A172 (cell line): ENCODE measurements around the gene KLHL36. TPM values are rescaled to one million over a fixed set of nuclear protein-coding genes. Genes with fewer than 3 reads are reported as not detected.
A peak's percentile ranks its signal among the peaks of the same experiment; 100 is the strongest.

Source experiments
- DNase-seq: peaks from one replicate; pipeline ENCODE4 v3.0.0-alpha.2; 2015; ENCODE audit warnings: low spot score
- total RNA-seq: library from RNA; depleted of rRNA; stranded (reverse); fragments of >200 nt; shearing (Covaris generic); gene quantifications from 2 replicates; pipeline ENCODE4 v1.2.3, GENCODE V29; 2014; rRNA removed

The KLHL36 gene
- 38.0 and 46.3 TPM in 2 replicates for total RNA-seq

DNA sequence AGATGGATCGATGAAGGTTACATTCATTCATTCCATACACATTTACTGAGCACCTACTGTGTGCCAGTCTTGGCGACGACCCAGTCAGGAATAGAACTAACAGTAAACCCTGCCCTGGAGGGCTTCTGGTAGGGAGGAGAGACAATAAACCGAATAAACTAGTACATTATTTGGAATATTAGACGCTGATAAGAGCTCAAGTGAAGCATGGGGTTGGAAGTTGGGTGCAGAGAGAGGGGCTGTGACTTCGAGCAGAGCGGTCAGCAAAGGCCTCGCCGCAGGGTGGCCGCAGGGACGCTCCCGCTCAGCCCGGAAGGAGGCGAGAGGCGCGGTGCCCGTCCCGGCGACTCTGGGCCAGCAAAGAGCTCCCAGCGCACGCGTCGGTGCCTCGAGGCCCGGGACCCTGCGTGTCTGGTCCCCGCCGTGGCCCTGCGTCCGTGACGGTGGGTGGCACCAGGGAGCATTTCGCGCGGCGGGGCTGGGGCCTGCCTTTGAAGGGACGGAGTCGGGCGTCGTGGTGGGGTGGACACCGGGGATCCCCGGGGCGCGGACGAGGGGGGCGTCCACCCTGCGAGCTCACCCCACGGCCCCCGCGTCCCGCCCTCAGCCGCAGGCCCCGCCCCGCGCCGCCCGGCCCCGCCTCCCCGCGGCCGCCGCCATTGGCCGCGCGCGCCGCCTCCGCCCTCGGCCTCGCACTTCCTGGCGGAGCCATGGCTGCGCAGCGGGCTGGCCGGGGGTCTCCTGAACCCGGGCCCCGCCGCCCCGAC is at the start of gene KLHL36:
Gene KLHL36, plus strand, starts transcription at position 684 of the 767 bp plus-strand sequence. CDS start 2,357 bp downstream, outside the sequence.
- DNase-seq: no peak

DNA sequence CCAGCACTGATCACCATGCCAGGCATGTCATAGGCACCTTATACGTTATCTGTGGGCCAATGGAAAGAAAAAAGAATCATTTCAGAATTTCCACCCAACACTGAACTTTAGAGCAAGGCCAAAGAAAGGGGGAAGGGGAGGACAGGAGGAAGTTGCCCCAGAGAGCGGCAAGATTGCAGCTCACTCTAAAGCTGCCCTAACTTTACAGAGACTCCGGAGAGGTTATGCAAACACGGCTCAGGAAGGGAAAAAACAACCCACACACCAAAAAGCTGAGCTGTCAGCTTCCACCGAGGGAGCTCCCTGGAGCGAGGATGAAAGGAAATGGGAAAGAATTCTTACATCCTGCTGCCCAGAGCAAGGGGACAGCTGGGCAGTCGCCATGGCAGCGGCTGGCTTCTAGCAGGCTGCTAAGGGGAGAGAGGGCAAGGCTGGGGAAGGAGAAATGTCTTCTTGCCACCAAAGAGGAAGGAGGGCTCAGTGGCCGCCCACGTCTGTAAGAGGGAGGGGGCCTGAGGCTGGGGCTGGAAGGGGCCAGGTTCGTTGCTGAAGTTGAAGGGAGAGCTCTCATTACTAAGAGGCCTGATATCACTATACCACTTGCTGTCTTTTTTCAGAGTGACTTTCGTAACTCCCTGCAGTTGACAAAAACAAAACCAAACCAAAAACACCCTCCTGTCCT is 48.6 kb upstream of the KLHL36 start:
- peak; percentile 78 for DNase-seq

DNA sequence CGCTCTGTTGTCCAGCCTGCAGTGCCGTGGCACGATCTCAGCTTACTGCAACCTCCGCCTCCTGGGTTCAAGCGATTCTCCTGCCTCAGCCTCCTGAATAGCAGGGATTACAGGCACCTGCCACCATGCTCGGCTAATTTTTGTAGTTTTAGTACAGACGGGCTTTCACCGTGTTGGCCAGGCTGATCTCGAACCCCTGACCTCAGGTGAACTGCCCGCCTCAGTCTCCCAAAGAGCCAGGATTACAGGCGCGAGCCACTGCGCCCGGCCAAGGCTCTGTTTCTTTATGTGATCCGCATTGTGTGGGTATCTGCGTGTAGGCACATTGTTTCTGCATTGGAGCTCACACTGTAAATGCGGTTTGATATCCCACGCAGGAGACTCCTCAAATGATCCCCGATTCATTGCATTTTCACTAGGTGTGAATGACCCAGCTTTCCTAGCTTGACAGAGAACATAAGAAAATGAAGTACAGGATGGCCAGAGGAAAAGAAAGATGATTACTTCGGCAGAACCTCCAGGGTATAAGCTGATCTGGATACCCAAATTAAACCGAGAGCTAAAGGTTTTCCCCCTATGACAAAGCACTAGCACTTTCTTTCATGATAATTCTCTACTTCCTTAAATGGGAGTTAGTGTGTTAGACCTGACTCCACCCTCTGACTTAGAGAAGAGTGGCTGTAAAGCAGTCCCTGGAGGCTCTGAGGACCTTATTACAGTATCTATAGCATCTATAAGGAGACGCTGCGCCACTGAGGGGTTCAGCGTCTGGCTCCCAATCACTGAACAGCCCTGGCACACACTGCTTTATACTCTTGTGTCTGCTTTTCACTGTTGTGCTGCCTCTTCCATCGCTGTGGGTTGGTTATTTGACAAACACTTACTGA is 47.7 kb upstream of the KLHL36 start:
- DNase-seq: peak; percentile 57

DNA sequence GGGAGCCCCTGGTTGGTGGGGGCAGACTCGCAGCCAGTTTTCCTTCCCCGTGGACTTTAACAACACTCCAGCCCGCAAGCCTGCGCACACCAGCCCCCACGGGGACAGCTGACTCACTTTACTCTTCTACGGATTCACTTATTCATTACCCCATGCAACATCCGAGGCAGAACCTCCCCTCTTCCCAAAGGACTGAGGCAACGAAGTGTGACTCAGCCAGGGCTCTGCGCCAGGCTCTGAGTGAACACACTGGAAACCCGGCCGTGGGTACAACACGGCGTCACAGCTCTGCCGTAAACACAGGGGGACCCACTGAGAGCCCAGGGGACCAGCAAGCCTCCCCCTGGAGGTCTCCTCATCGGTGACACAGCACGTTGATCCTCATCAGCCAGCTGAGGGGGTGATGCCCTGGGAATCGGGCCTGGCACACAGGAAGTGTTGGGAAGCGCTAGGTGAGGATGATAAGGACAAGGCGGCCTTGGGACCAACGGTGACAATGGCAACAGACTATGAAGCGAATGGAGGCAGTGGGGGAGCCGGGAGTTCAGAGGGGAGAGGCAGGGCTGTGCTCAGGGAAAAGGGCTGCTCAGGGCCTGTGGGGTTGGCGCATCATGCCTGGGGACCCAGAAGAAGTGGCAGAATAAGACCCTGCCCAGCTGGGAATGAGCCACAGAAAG is 45.0 kb upstream of the KLHL36 start:
- DNase-seq: peak; percentile 96

DNA sequence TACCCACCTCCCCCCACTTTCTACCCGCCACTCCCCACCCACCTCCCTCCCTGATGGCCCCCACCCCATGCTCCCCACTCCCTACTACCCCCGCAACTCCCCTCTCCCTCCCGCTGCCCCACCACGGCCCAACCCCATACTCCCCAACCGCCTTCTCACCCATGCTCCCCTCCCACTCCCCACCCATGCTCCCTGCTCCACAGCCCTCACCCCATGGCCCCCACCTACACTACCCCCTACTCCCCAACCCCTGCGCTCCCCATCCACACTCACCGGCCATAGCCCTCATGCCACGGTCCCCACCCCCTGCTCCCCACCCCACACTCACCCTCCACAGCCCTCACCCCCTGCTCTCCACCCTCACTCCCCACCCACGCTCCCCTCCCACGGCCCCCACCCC is 44.4 kb upstream of the KLHL36 start:
- DNase-seq: no peak

DNA sequence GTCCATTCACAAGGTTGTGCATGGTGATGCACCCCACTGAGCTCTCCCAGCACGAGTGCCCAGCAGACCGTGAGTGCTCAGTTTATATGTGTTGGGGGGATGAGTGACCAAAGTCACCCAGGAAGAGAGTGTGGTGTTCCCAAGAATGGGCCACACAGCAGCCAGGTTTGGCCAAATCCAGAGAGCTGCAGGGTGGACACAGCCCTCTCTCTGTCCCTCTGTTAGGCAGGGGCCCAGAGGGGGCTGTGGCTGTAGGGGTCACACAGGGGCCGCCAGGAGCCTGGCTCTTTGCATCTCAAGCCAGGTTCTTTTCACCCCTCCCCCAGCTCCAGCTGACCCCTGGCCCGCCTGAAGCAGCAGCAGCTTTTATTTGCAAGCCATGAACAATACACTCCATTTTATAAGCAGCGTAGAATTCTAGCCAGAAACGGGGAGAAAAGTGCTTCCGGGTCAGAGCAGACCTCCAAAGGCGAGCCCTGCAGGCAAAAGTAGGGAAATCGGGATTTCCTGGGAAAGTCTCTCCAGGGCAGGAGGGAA is 43.8 kb upstream of the KLHL36 start:
- DNase-seq: no peak

DNA sequence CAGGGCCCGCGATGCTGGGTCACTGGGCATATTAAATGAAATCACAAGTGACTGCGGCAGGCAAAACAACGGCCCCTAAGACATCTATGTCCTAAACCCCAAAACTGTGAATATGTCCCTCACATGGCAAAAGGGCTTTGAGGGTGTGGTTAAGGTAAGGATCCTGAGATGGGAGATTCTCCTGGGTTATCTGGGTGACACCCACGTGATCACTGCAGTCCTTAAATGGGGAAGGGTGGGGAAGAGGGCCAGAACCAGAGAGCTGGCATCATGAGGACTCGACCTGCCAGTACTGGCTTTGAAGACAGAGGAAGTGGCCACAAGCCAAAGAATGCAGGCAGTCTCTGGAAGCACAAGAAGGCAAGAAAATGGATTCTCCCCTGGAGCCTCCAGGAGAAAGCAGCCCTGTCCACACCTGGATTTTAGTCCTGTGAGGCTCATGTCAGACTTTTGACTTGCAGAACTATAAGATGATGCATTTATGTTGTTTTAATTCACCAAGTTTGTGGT is 42.9 kb upstream of the KLHL36 start:
- DNase-seq: no peak

DNA sequence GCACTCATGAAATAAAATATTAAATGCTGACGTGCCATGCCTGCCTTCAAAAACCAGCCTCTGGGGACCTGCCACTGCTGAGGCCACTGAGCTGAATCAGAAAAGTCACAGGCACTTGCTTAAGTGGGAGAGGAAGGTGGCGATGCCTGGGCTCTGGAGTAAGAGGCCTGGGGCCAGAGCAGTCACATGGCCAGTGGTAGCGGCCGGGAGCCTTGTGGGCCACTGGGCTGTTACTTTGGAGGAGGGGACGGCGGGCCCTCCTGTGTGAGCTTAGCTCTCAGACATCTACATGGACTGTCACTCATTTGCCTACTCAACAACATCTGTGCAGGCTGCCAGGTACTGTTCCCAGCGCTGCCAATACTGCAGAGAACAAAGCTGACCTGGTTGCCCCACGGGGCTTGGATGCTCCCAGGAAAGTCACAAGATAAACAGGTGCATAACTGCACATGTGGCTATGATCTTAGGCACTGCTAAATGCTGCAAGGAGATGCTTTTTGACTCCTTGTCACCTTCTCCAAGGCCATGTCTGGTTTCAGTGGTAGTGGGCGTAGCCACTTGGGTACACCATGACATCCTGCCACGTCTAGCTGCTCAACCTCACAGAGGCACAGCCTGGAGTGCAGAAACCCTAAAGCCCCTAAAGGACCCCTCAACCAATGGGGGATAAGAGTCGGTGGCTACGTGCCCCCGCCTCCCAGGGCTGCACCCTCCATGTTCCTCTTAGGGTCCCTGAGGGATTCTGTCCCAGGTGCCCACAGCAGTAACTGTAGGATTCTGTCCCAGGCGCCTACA is 42.0 kb upstream of the KLHL36 start:
- DNase-seq: no peak

DNA sequence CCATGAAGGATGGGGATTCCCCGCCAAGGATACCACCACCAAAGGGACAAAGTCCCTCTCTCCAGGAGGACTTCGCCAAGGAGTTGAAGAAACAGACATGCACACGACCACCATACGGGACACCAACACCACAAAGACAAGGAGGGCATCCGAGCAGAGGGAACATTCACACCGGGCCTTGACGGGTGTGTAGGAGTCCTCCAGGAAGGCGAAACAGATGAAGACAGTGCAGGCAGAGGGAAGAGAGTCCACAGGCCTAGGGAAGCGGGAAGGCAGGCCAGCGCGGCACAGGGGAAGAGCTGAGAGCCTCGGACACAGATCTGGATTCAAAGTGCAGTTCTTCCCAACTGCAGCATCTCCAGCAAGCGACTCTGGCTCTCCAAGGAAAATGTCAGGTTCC is 41.2 kb upstream of the KLHL36 start:
- no peak for DNase-seq

DNA sequence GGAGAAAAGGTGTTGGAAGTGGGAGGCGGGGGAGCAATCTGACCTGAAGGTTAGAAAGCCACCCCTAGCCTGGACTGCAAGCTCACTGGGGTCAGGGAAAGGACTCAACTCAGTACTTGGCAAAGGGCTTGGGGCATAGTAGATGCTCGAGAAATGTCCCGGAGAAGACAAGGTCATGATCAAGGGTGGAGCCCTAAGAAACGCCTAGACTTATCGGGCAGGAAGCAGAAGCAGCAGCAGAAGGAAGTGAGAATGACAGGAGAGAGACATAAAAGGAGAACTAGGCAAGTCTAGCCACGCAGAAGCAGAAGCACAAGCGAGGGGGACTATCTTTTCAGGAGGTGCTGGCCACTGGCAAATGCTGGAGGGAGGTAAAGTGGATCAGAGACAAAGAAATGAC is 40.6 kb upstream of the KLHL36 start:
- DNase-seq: no peak

DNA sequence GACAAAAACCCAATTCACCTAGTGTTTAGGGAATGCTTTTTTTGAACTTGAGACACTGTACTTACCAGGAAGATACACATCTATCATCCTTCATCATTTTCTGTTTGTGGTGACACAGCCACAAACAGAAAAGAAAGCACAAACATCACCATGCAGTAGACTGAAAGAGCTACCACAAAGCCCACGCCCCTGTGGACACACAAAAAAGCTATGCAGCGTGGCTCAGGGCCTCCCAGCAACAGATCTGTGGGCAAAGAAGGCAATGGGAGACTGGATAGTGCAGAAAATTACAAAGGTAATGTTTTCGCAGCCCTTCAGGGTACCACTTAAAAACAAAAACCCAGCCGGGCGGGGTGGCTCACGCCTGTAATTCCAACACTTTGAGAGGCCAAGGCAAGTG is 40.0 kb upstream of the KLHL36 start:
- no peak for DNase-seq

DNA sequence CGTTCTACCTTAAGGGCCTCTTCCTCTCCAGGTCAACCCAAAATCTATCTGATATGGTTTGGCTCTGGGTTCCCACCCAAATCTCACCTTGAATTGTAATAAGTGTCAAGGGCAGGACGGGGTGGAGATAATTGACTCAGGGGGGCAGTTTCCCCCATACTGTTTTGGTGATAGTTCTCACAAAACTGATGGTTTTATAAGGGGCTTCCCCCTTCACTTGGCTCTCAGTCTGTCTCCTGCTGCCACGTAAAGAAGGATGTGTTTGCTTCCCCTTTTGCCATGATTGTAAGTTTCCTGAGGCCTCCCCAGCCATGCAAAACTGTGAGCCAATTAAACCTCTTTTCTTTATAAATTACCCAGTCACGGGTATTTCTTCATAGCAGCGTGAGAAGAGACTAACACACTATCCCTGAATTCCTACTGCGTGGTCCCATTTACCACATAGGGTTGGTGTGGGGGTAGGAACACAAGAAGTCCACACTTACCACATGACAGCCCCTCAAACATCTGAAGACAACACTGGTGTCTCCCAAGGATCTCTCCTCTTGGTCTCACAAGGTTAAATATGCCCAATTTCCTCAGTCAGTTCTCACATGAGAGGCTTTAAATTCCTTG is 38.6 kb upstream of the KLHL36 start:
- DNase-seq: no peak

DNA sequence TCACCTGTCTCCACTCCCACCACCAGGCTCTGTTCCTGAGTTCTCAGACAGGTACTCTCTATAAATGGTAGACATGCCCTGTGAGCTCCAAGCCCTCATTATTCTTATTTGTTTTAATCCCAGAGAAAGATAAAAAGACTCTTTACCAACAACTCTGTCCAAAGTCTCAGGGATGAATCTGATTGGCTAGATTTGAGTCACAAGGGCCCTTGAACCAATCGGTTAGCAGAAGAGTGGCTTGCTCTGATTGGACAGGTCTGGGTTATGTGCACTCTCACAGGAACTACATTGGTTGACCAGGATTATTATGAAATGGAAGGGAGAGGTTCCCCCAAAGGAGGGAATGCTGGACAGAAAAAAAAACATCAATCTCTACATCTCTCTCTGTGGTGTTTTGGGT is 37.9 kb upstream of the KLHL36 start:
- no peak for DNase-seq

DNA sequence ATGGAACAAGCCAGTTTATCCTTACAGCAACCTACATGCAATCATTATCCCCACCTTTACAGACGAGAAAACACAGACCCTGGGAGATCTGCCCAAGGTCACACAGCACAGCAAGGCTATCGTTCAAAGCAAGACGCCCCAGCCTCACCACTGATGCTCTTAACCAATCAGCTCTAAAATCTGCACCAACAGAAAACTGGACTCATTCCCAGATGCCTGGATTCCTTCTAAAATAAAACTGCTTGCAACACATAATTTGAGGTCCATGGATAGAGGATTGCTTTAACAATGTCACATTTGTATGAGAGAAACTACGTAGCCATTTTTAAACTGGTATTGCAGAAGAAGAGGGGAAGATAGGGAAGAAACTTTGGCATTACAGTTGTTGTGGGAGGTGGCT is 37.3 kb upstream of the KLHL36 start:
- DNase-seq: no peak

DNA sequence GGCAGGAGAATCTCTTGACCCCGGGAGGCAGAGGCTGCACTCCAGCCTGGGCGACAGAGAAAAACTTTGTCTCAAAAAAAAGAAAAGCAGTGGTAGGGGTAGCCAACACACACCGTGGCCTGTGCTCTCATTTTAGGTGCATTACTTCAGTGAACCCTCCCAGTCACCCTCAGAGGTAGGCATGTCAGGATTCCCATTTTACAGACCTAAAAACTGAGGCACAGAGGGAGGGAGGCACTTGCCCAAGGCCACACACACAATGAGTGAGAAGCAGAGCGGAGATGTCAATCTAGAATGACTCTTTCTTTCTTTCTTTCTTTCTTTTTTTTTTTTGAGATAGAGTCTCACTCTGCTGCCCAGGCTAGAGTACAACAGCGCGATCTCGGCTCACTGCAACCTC is 35.6 kb upstream of the KLHL36 start:
- no peak for DNase-seq

DNA sequence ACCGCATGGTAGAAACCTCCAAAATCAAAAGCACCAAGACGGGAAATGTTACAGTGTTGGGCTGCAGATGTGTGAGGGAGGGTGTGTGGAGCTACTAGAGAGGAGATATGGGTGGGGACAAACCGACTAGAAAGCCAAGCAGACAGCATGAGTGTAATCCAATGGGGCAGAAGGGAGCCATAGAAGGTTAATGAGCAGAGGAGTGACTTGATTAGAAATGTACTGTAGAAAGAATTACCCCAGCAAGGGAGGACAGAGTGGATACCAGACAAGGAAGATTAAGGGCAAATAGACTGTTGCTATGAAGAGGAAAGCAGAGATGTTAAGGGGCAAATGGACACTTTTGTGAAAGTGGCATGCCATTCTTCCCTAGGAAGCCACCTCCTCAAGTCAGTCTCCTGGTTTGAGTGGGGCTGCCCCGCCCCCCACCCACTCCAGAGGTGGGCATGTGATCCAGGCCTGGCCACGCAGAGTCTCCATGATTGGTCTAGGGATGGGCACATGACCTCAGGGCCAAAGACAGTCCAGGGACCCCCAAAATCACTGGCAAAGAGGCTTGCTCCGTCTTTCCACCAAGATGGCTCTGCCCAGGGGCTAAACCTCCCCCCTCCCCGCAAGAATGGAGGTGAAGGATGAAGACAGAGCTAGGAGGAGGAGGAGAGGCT is 34.8 kb upstream of the KLHL36 start:
- DNase-seq: no peak

DNA sequence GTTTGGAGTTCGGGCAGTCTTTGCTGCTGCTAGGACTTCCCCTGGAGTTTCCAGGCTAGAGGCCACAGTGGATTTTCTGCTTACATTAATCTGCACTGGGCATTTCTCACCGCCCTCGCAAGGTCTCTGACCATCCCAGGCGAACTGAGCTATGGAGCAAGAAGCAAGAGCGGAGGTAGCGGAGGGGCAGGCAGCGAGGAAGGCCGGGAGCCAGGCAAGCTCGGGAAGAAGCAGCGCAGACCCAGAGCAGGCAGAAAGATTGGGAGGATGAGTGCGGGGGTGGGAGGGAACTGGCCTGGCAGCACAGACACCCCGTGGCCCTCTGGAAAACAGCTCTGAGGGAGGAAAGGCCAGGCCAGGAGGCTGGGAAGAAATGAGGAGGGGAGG is 34.2 kb upstream of the KLHL36 start:
- no peak for DNase-seq

DNA sequence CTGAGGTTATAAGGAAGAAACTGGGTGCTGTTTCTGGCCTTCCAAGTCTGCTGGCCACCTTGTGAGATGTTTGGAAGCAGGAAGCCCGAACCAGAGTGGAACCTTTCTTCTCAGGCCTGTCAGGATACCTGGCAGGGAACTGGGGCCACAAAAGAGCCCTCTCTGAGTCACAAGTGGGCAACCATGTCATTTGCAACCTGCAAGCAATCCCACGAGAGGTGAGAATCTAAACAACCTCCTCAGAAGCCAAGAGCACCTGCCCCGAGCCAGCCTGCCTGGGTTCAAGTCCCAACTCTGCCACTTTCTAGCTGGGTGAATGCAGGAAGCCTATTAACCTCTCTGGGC is 33.7 kb upstream of the KLHL36 start:
- DNase-seq: no peak

DNA sequence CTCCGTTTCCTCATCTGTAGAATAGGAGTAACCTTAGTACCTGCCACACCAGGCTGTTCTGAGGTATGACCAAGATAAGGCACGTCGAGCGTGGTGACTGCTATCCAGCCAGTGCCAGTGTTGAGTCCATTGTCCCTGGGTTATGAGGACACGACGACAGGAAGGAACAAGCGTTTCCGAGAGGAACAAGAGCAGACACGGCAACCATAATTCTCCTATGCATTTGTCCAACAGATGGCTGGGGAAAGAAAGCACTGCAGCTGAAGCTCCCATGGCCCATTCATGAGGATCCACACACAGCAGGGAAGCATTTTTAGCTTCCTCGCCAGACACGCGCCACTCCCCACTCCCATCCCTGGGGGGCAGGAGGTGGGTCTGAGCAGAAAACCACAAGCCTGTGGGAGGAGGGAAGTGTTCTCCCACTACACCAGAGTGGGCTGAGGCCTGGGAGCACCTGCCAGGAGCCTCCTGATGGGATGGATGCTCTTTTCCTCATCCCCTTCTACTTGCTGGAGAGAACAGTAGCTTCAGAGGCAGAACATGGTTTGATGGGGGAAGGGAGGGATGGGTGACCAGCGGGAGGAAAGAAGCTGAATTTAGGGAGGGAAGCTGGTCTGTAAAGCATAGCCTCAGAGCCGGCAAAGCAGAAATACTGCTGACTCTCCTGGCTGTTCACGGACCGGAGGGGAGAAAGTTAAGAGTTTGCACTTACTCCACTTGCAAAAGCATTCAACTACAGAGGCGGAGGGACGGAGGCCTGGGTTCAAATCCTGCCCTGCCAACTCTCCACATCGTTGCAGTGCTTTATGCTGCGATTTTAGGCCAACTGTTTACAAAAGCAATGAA is 33.1 kb upstream of the KLHL36 start:
- DNase-seq: no peak
